K562 (cell line): Measurements from ENCODE around the gene SHISA8. TPM values are rescaled to one million over a fixed set of nuclear protein-coding genes. Genes with fewer than 3 reads are reported as not detected.

Experiments used
- ATAC-seq: fragments of 200-7000 bp; cut with Tn5 transposase; 3 replicates; pipeline ENCODE4 v1.9.1; 2020; ENCODE audit warnings: moderate library complexity
- BruUV-seq: library from RNA; stranded (reverse); fragments of 400-500 nt; replicated peaks from 2 replicates; lab custom pipeline; 2021; lab: Mats Ljungman, UMichigan
- CTCF ChIA-PET: fragments of 300-600 bp; formaldehyde crosslinking; extraction: SDS; loops from one replicate; lab custom pipeline; 2021; ENCODE audit warnings: low intra/inter-chr PET ratio; lab: Yijun Ruan, JAX
- POLR2A ChIA-PET: fragments of 300-600, 350-650 bp; sonication (Branson Sonifier 250); formaldehyde crosslinking; extraction: SDS; loops from one replicate; lab custom pipeline; 2021; ENCODE audit warnings: antibody characterized with exemption, inconsistent platforms; lab: Yijun Ruan, JAX
- DNase-seq, 4 experiments: peaks; one replicate each; pipeline versions ENCODE4 v3.0.0 to v3.0.0-alpha.2; 2011 to 2018; ENCODE audit warnings: low spot score in 3 of 4, mixed read lengths in 3 of 4; ENCODE audit errors: extremely low read depth in 1 of 4
- FAIRE-seq: peaks from 2 replicates; lab custom pipeline; 2011; peaks lifted over from hg19 to GRCh38; lab: Jason Lieb, UNC
- H2AFZ ChIP-seq: 2 replicates; pipeline ENCODE4 v1.6.0; 2011; ENCODE audit warnings: low read depth, low read length, control low read depth, inconsistent platforms
- H3K27ac ChIP-seq: fragments of 200-600 bp; 3 replicates; pipeline ENCODE4 v1.8.0; 2011; ENCODE audit warnings: low read depth, mild to moderate bottlenecking, control low read depth, inconsistent platforms, low read length, moderate library complexity, mixed read lengths; ENCODE audit errors: extremely low read depth
- H3K27me3 ChIP-seq, 2 experiments: fragments of 300-600 bp in 1 of 2; 2 replicates in 1 of 2; 3 replicates in 1 of 2; pipeline versions ENCODE4 v1.6.0 to v1.8.0; 2011; ENCODE audit warnings: inconsistent platforms in 2 of 2, low read length in 2 of 2, mild to moderate bottlenecking in 1 of 2, mixed read lengths in 1 of 2, moderate library complexity in 1 of 2; ENCODE audit not compliant: control insufficient read depth in 2 of 2, insufficient read depth in 2 of 2
- H3K36me3 ChIP-seq: fragments of 300-600 bp; 3 replicates; pipeline ENCODE4 v1.8.0; 2011; ENCODE audit warnings: mild to moderate bottlenecking, low read length, inconsistent platforms; ENCODE audit not compliant: control insufficient read depth, insufficient read depth
- H3K4me1 ChIP-seq, 2 experiments: fragments of 200-600 bp in 1 of 2; replicated peaks in 1 of 2; 2 replicates in 1 of 2; 3 replicates in 1 of 2; pipeline versions ENCODE4 v1.5.1 to v1.8.0; 2011; ENCODE audit warnings: inconsistent platforms in 2 of 2, low read length in 2 of 2, mild to moderate bottlenecking in 1 of 2, mixed read lengths in 1 of 2, moderate library complexity in 1 of 2; ENCODE audit not compliant: control insufficient read depth in 2 of 2, insufficient read depth in 2 of 2
- H3K4me2 ChIP-seq: 2 replicates; pipeline ENCODE4 v1.6.1; 2011; ENCODE audit warnings: low read length, control low read depth, inconsistent platforms, mixed read lengths; ENCODE audit not compliant: insufficient read depth
- H3K4me3 ChIP-seq: fragments of 200-600 bp; sonication (generic), shearing (Covaris generic); 2 replicates; pipeline ENCODE4 v1.5.1; 2016; ENCODE audit warnings: control low read depth, inconsistent platforms
- H3K79me2 ChIP-seq: fragments of 200-600 bp; 3 replicates; pipeline ENCODE4 v1.8.0; 2011; ENCODE audit warnings: low read length, inconsistent platforms; ENCODE audit not compliant: control insufficient read depth, insufficient read depth
- H3K9ac ChIP-seq, 2 experiments: 2 replicates each; pipeline versions ENCODE4 v1.6.0 to v1.6.1; 2011; ENCODE audit warnings: low read depth in 2 of 2, low read length in 2 of 2, control low read depth in 1 of 2, inconsistent platforms in 1 of 2, mild to moderate bottlenecking in 1 of 2, mixed read lengths in 1 of 2; ENCODE audit not compliant: insufficient read depth in 1 of 2
- H3K9me1 ChIP-seq: one replicate; pipeline ENCODE4 v1.6.0; 2011; ENCODE audit warnings: inconsistent platforms, mild to moderate bottlenecking, low read length, moderate library complexity; ENCODE audit not compliant: control insufficient read depth, insufficient read depth
- H3K9me3 ChIP-seq: replicated peaks from 2 replicates; pipeline ENCODE4 v1.5.1; 2011; ENCODE audit warnings: low read depth, low read length, inconsistent platforms; ENCODE audit not compliant: control insufficient read depth, insufficient read depth
- H4K20me1 ChIP-seq: replicated peaks from 2 replicates; pipeline ENCODE4 v1.6.1; 2011; ENCODE audit warnings: low read length, inconsistent platforms, mixed read lengths; ENCODE audit not compliant: control insufficient read depth, insufficient read depth
- ASH1L ChIP-seq: fragments of 450-650 bp; IDR thresholded peaks from 2 replicates; pipeline ENCODE4 v1.6.1; 2018; ENCODE audit warnings: borderline replicate concordance, mild to moderate bottlenecking, low read depth; ENCODE audit not compliant: partially characterized antibody
- FOXJ2 ChIP-seq: fragments of 200-800 bp; sonication (Bioruptor generic); IDR thresholded peaks from 2 replicates; pipeline ENCODE4 v1.6.1; 2016; ENCODE audit warnings: missing genetic modification characterization, missing compliant biosample characterization
- JUNB ChIP-seq: fragments of 450-650 bp; formaldehyde crosslinking; conservative IDR thresholded peaks from 2 replicates; pipeline ENCODE4 v1.4.0; 2020; ENCODE audit warnings: mild to moderate bottlenecking
- RCOR1 ChIP-seq, 2 experiments: IDR thresholded peaks; 2 replicates each; pipeline ENCODE4 v1.6.1; 2012; ENCODE audit warnings: low read depth in 2 of 2, low read length in 2 of 2, borderline replicate concordance in 1 of 2, improper control_type of control experiment in 1 of 2
- TBL1XR1 ChIP-seq, 2 experiments: IDR thresholded peaks; 2 replicates each; pipeline ENCODE4 v1.6.1; 2012; ENCODE audit warnings: improper control_type of control experiment in 2 of 2, low read length in 2 of 2, mild to moderate bottlenecking in 1 of 2
- THRAP3 ChIP-seq: fragments of 450-650 bp; IDR thresholded peaks from 2 replicates; pipeline ENCODE4 v1.6.1; 2016; ENCODE audit warnings: mild to moderate bottlenecking, inconsistent platforms, borderline replicate concordance
- ZNF133 ChIP-seq: fragments of 250-450 bp; sonication (Bioruptor Pico); IDR thresholded peaks from 2 replicates; pipeline ENCODE4 v1.4.0; 2020; ENCODE audit warnings: mild to moderate bottlenecking
- WGBS: fragments of 100-300 bp; shearing (Covaris generic); methylation state at CpG from one replicate; pipeline ENCODE4 v1.1.6; 2016; ENCODE audit warnings: low coverage, mixed read lengths; ENCODE audit not compliant: insufficient coverage; ENCODE audit errors: missing lambda C conversion rate; 5-methylcytosine and 5-hydroxymethylcytosine counted together
- in situ Hi-C: fragments of 300-500 bp; cut with MboI; formaldehyde crosslinking; loops from 4 replicates; pipeline ENCODE4 v1.15.0; 2018; ENCODE audit warnings: inconsistent platforms, mixed read lengths
- intact Hi-C: fragments of 100-400 bp; cut with micrococcal nuclease; formaldehyde crosslinking; loops from 2 replicates; pipeline ENCODE4 v1.14.2; 2022
- polyA plus RNA-seq, 8 experiments: library from polyadenylated mRNA; depleted of rRNA in 4 of 8; stranded (reverse) in 5 of 8; unstranded in 3 of 8; fragments of >200 nt; fragmentation: Nextera tagmentation in 2 of 8; fragmentation: Illumina TruSeq in 1 of 8; extraction: Ambion mirVana in 2 of 8; extraction: Trizol in 1 of 8; gene quantifications; 2 replicates each; pipeline versions ENCODE4 v1.2.1 to v1.2.3, GENCODE V29; 2011 to 2014; ENCODE audit warnings: inconsistent platforms in 1 of 8, missing spikeins in 1 of 8
- total RNA-seq, 7 experiments: library from RNA; depleted of rRNA in 6 of 7; stranded (reverse); fragments of >200 nt in 6 of 7; fragmentation: Illumina TruSeq in 2 of 7; extraction: Trizol in 2 of 7; gene quantifications; 2 replicates each; pipeline versions ENCODE4 v1.2.1 to v1.2.3, GENCODE V29; 2011 to 2021; ENCODE audit warnings: low replicate concordance in 1 of 7
- TF ChIP-seq, protein P1 (sequence below), 2 experiments: fragments of 450-650 bp; conservative IDR thresholded peaks; 2 replicates each; pipeline ENCODE4 v1.6.1; 2017; ENCODE audit warnings: mild to moderate bottlenecking in 2 of 2, moderate library complexity in 2 of 2
- TF ChIP-seq, protein P2 (sequence below): fragments of 200-400 bp; formaldehyde crosslinking; IDR thresholded peaks from 2 replicates; pipeline ENCODE4 v1.6.1; 2017; ENCODE audit warnings: mild to moderate bottlenecking, low read depth, low read length, moderate library complexity

The SHISA8 gene
- total and polyA plus RNA-seq, 9 of the 15 experiments (the other 6 are each of a cell fraction or from before 2014, with no cell fraction given): 0.07 to 3.3 (median 1.1) TPM; not detected in 4

DNA sequence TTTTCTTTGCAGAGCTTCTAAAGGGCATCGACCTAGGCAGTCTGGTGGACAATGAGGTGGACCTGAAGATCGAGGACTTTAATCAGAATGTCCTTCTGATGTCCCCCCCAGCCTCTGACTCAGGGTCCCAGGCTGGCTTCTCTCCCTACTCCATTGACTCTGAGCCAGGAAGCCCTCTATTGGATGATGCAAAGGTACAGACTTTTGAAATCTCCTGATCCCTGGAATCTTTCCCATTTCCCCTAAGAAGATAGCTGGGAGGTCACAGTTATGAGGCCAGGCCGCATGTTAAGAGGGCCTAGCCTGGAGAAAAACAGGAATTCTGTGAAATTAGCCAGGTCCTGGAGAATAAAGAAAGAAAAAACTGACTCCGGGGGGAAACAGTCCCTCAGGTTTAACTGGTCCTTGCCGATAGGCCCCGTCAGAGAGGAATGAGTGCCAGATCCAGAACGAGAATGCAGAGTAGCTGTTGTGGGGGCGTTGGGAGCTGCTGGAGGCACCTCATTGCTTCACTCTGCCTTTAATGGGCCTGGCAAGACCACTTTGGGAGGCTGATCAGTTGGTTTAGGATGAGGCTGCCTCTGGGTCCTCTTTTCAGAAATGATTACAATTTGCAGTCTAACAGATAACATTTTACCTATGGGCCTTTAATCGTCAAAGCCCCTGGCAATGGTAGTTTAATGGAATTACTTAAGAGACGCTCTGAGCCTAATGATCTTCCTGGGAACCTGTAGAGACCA lies 39.2 kb downstream of the SHISA8 start:
- Histone ChIP-seq H3K4me3 (no peak overlapping the region), H2AFZ (no peak overlapping the region), H3K27me3 (no peaks in the 10 kb centered on the region), H3K36me3 (peaks cover 89% of the 10 kb centered on the region), H3K9ac (no peak overlapping the region), H3K4me2 (no peak overlapping the region), H3K9me1 (no peaks in the 10 kb centered on the region), H3K27ac (no peak overlapping the region), H3K4me1 (no peaks in the 10 kb centered on the region), H3K79me2 (no peaks in the 10 kb centered on the region; the same call in 2 of the 3 replicates), H3K9me3 (no peaks in the 10 kb centered on the region), H4K20me1 (no peaks in the 10 kb centered on the region)
- ATAC-seq: no peak
- in situ Hi-C loops: no loop called here
- ChIA-PET CTCF (no interaction called here), POLR2A (interaction anchor here (0.9 to 1.3 kb wide), 2 partner anchors 22 to 150 kb away, joined by 3 to 4 read pairs; no protein-coding TSS in a partner anchor)
- FAIRE-seq: no peak
- 92% methylated on average over 9 of the region's 10 CpGs for WGBS
- no peak for DNase-seq
- TF ChIP-seq ZNF133: no peak
- TF ChIP-seq TBL1XR1 (IDR thresholded peaks at IDR 0.05; ENCODE audit: low read length in 2 of 2): no peak
- TF ChIP-seq THRAP3: no peak
- TF ChIP-seq, protein P1, sequence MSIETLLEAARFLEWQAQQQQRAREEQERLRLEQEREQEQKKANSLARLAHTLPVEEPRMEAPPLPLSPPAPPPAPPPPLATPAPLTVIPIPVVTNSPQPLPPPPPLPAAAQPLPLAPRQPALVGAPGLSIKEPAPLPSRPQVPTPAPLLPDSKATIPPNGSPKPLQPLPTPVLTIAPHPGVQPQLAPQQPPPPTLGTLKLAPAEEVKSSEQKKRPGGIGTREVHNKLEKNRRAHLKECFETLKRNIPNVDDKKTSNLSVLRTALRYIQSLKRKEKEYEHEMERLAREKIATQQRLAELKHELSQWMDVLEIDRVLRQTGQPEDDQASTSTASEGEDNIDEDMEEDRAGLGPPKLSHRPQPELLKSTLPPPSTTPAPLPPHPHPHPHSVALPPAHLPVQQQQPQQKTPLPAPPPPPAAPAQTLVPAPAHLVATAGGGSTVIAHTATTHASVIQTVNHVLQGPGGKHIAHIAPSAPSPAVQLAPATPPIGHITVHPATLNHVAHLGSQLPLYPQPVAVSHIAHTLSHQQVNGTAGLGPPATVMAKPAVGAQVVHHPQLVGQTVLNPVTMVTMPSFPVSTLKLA (conservative IDR thresholded peaks at IDR 0.05): no peak
- no peak for TF ChIP-seq FOXJ2
- no peak for TF ChIP-seq RCOR1 (IDR thresholded peaks at IDR 0.05; ENCODE audit: borderline replicate concordance in 1 of 2, low read depth in 2 of 2, low read length in 2 of 2)
- no peak for TF ChIP-seq JUNB
- no peak for TF ChIP-seq ASH1L
- TF ChIP-seq, protein P2, sequence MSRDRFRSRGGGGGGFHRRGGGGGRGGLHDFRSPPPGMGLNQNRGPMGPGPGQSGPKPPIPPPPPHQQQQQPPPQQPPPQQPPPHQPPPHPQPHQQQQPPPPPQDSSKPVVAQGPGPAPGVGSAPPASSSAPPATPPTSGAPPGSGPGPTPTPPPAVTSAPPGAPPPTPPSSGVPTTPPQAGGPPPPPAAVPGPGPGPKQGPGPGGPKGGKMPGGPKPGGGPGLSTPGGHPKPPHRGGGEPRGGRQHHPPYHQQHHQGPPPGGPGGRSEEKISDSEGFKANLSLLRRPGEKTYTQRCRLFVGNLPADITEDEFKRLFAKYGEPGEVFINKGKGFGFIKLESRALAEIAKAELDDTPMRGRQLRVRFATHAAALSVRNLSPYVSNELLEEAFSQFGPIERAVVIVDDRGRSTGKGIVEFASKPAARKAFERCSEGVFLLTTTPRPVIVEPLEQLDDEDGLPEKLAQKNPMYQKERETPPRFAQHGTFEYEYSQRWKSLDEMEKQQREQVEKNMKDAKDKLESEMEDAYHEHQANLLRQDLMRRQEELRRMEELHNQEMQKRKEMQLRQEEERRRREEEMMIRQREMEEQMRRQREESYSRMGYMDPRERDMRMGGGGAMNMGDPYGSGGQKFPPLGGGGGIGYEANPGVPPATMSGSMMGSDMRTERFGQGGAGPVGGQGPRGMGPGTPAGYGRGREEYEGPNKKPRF: no peak
- BruUV-seq: no TSS peak
- intact Hi-C loops: no loop called here
